Measurements from ENCODE around the gene DPM3.

The DPM3 gene

DNA sequence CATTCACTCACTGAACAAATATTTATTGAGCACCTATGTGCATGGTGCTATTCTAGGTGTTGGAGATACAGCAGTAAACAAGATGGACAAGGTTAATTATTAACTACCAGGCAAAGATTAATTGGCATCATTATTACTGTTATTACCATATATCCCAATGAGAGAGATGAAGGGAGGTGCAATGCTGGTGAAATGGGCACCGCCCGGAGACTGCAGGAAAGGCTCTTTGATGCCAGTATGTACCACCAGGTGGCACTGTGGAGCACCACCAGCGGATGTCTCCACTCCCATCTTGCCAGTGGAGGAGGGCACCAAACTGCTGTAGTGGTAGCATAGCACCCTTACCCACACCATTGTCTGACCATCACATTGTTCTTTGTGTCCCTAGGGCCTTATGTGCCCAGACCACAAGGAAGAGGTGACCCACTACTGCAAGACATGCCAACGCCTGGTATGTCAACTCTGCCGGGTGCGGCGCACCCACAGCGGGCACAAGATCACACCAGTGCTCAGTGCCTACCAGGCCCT lies 36.3 kb upstream of the DPM3 start:
- TF ChIP-seq, protein P1, sequence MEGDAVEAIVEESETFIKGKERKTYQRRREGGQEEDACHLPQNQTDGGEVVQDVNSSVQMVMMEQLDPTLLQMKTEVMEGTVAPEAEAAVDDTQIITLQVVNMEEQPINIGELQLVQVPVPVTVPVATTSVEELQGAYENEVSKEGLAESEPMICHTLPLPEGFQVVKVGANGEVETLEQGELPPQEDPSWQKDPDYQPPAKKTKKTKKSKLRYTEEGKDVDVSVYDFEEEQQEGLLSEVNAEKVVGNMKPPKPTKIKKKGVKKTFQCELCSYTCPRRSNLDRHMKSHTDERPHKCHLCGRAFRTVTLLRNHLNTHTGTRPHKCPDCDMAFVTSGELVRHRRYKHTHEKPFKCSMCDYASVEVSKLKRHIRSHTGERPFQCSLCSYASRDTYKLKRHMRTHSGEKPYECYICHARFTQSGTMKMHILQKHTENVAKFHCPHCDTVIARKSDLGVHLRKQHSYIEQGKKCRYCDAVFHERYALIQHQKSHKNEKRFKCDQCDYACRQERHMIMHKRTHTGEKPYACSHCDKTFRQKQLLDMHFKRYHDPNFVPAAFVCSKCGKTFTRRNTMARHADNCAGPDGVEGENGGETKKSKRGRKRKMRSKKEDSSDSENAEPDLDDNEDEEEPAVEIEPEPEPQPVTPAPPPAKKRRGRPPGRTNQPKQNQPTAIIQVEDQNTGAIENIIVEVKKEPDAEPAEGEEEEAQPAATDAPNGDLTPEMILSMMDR (IDR thresholded peaks at IDR 0.05; ENCODE audit: unreplicated experiment in 3 of 3): peak; percentile 87 to 91 (median 88)
- no peaks in the 10 kb centered on the region for H3K9me3 Mint-ChIP-seq
- peak overlapping the region; percentile 62 to 74 (median 62) for H3K4me3 Mint-ChIP-seq
- H3K4me1 Mint-ChIP-seq: peaks cover 25% of the 10 kb centered on the region
- peaks cover 13% of the 10 kb centered on the region for H3K27me3 Mint-ChIP-seq (ENCODE audit: low read depth)
- H3K27ac Mint-ChIP-seq: peak overlapping the region in 2 of 3 experiments; percentile 4 to 20
- peaks cover 4% of the 10 kb centered on the region for H3K36me3 Mint-ChIP-seq (ENCODE audit: low read depth)

- Mint-ChIP-seq H3K36me3 (ENCODE audit: low read depth) (peaks cover 4% of the 10 kb centered on the region), H3K4me1 (peaks cover 25% of the 10 kb centered on the region), H3K27ac (peak overlapping the region in 2 of 3 experiments; percentile 4 to 20), H3K4me3 (peak overlapping the region; percentile 62 to 74 (median 62)), H3K9me3 (no peaks in the 10 kb centered on the region), H3K27me3 (ENCODE audit: low read depth) (peaks cover 13% of the 10 kb centered on the region)
- TF ChIP-seq, protein P1 (IDR thresholded peaks at IDR 0.05; ENCODE audit: unreplicated experiment in 3 of 3): no peak
Observed at GRCh38 chr1:155175927-155176371, 35.6 kb upstream of the DPM3 start.

DNA sequence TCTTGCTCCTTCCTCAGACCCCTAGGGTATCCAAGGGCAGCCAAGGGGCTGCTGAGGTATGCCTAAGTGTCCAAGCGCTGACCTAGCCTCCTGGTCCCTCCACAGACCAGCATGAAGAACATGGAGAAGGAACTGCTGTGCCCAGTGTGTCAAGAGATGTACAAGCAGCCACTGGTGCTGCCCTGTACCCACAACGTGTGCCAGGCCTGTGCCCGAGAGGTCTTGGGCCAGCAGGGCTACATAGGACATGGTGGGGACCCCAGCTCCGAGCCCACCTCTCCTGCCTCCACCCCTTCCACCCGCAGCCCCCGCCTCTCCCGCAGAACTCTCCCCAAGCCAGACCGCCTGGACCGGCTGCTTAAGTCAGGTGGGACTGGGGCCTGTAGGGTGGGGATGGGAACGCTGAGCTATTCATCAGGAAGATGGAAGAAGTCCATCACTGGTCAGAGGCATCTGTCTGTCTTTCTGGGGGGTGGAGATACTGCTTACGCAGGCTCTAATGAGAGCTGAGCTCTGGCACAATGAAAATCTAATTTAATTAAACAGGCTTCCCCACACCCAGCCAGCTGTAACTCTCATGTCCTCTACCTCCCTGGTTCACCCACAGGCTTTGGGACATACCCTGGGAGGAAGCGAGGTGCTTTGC lies 35.1 kb upstream of the DPM3 start:
- Mint-ChIP-seq H3K27me3 (ENCODE audit: low read depth) (peaks cover 13% of the 10 kb centered on the region), H3K9me3 (no peaks in the 10 kb centered on the region), H3K36me3 (ENCODE audit: low read depth) (peaks cover 6% of the 10 kb centered on the region), H3K4me3 (peak overlapping the region; percentile 78 to 98 (median 91)), H3K27ac (peak overlapping the region in 1 of 3 experiments; percentile 59), H3K4me1 (peaks cover 25% of the 10 kb centered on the region)
- TF ChIP-seq, protein P1 (IDR thresholded peaks at IDR 0.05; ENCODE audit: unreplicated experiment in 3 of 3): no peak

DNA sequence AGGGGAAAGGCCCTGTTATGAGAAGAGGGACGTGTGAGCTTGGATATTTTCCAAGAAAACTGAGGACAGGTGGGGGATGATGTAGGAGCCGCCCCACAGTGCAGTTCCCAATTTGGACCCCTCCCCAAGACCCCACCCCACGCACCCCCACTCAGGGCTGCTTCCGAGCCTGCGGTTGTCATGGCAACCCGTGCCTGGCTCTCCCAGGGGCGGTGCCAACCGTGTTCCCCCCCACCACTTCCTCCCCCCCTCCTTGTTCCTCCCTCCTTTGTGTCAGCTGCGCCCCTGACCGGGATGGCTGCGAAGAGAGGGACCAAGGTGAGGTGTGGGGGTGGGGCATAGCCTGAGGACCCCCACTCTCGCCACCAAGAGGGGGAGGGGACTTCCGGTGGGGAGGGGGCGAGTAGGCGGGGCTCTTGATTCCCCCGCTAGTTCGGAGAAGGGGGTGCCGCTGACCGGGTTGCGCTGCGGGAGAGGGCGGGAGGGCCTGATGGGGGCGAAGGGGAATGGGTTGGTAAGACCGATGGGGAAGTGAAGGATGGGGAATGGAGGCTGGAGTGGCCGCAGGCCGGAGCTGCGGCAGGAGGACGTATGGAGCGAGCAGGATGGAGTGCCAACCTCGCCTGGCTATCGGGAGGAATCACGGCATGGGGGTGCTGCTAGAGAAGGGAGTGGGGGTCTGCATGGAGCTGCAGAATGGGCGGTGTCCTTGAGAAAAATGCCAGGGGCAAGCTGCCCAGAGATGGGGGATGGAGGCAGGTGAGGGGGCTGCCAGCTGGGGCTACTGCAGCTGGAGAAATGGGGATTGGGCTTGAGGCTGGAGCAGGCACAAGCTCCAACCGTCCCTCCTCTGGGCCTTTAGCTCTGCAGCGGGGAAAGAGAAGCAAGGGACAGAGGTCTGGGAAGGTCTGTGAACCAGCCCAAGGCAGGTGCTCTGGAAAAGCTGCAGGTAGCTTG lies 34.3 kb upstream of the DPM3 start:
- Mint-ChIP-seq H3K4me1 (peaks cover 25% of the 10 kb centered on the region), H3K27ac (peak overlapping the region; percentile 41 to 97 (median 93)), H3K9me3 (no peaks in the 10 kb centered on the region), H3K36me3 (ENCODE audit: low read depth) (peaks cover 11% of the 10 kb centered on the region), H3K27me3 (ENCODE audit: low read depth) (peaks cover 13% of the 10 kb centered on the region), H3K4me3 (peak overlapping the region; percentile 91 to 98 (median 97))
- TF ChIP-seq, protein P1 (IDR thresholded peaks at IDR 0.05; ENCODE audit: unreplicated experiment in 3 of 3): no peak

DNA sequence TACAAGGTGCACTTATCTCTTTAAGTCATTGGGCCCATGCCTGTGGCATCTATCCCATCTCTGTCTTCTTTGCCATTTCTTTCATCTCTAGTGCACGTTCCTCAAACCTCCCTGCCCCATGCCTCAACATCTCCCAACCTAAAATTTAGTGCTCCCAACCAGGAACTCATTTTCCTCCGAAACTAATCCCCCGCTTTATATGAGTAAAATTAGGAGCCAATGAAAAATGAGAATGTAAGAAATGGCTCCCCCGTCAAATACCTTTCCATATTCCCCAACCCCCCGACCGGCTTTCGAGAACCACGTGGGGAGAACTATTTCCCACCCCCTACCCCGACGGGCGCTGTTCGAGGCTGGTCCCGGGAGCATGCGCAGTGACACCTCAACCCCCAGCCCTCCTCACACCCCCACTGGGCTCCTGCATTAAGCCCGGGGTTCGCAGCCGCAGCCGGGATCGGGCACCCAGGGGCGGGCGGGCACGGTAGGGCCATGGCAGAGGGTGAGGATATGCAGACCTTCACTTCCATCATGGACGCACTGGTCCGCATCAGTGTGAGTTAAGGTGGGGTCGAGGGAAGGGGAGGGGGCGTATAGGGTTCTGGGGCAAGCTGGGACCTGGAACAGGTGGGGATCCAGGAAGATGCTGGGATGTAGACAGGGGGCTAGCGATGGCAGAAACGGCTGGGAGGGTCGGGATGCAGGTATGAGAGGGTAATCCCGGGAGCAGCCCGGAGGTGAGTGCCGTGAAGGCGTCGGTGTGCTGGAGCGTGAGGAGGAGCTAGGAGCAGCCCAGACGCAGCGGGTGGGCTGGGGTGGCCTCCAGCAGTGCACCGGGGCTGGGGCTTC lies 33.4 kb upstream of the DPM3 start, which contains the start of gene TRIM46:
Gene TRIM46 (plus strand): TSS at position 372 of the 846 bp plus-strand sequence. CDS start 118 bp downstream, at position 490.
- peaks cover 25% of the 10 kb centered on the region for H3K4me1 Mint-ChIP-seq
- H3K27ac Mint-ChIP-seq: peak within 1 kb of the TSS; percentile 93 to 98 (median 97)
- TF ChIP-seq, protein P1 (IDR thresholded peaks at IDR 0.05; ENCODE audit: unreplicated experiment in 3 of 3): no peak
- peaks cover 13% of the 10 kb centered on the region for H3K27me3 Mint-ChIP-seq (ENCODE audit: low read depth)
- peaks cover 18% of the 10 kb centered on the region for H3K36me3 Mint-ChIP-seq (ENCODE audit: low read depth)
- H3K9me3 Mint-ChIP-seq: no peaks in the 10 kb centered on the region
- peak within 1 kb of the TSS; percentile 91 to 98 (median 97) for H3K4me3 Mint-ChIP-seq

Measured in nephron (organoid).